B cell (primary cell): ENCODE results near the gene NUDC. TPM values are rescaled to one million over a fixed set of nuclear protein-coding genes. Genes with fewer than 3 reads are reported as not detected.

Source experiments
- ATAC-seq: fragments of 200-7000 bp; cut with Tn5 transposase; one replicate; pipeline ENCODE4 v1.10.0; 2021; ENCODE audit warnings: low read depth, mild to moderate bottlenecking, moderate number of reproducible peaks, moderate library complexity
- CTCF ChIA-PET: fragments of 350-600 bp; sonication (Branson Sonifier 250); formaldehyde crosslinking; loops from one replicate; lab custom pipeline; 2021; ENCODE audit warnings: antibody characterized with exemption, inconsistent platforms; lab: Charles Lee
- POLR2A ChIA-PET: fragments of 350-600 bp; sonication (Branson Sonifier 250); formaldehyde crosslinking; loops from one replicate; lab custom pipeline; 2021; ENCODE audit warnings: antibody characterized with exemption; lab: Charles Lee
- DNase-seq: peaks from one replicate; pipeline ENCODE4 v3.0.0; 2013
- H2AFZ ChIP-seq: 2 replicates; pipeline ENCODE4 v1.6.1; 2012; ENCODE audit warnings: mild to moderate bottlenecking, low read depth, low read length; ENCODE audit not compliant: insufficient read depth, poor library complexity, severe bottlenecking
- H3K27ac ChIP-seq, 2 donors: 1 replicate in 1 of 2; 2 replicates in 1 of 2; pipeline ENCODE4 v1.5.1; 2012 to 2013; ENCODE audit warnings: low read length in 2 of 2, mild to moderate bottlenecking in 2 of 2, moderate library complexity in 1 of 2
- H3K27me3 ChIP-seq, 4 experiments: fragments of 200-600 bp in 1 of 4; sonication (generic) in 1 of 4; replicated peaks in 1 of 4; 1 replicate in 2 of 4; 2 replicates in 2 of 4; pipeline versions ENCODE4 v1.6.1 to v1.7.0; 2013 to 2016; ENCODE audit warnings: low read length in 3 of 4, mild to moderate bottlenecking in 2 of 4, mixed read lengths in 1 of 4, moderate library complexity in 1 of 4; ENCODE audit not compliant: insufficient read depth in 4 of 4, control insufficient read depth in 3 of 4; ENCODE audit errors: control extremely low read depth in 1 of 4
- H3K36me3 ChIP-seq, 2 experiments: replicated peaks in 1 of 2; 1 replicate in 1 of 2; 2 replicates in 1 of 2; pipeline versions ENCODE4 v1.6.1 to v1.7.1; 2013; ENCODE audit warnings: low read length in 1 of 2; ENCODE audit not compliant: insufficient read depth in 2 of 2, control insufficient read depth in 1 of 2; ENCODE audit errors: control extremely low read depth in 1 of 2, extremely low read depth in 1 of 2
- H3K4me1 ChIP-seq, 2 donors: fragments of 200-600 bp in 1 of 2; sonication (generic) in 1 of 2; 1 replicate in 1 of 2; 2 replicates in 1 of 2; pipeline versions ENCODE4 v1.5.1 to v1.6.1; 2013 to 2017; ENCODE audit warnings: low read length in 2 of 2; ENCODE audit not compliant: control insufficient read depth in 2 of 2, insufficient read depth in 2 of 2
- H3K4me2 ChIP-seq: replicated peaks from 2 replicates; pipeline ENCODE3; 2012; ENCODE audit warnings: mild to moderate bottlenecking, low read depth, low read length; ENCODE audit not compliant: poor library complexity, severe bottlenecking
- H3K4me3 ChIP-seq, 5 experiments: fragments of 200-600 bp in 1 of 5; sonication (generic) in 1 of 5; 1 replicate in 3 of 5; 2 replicates in 2 of 5; pipeline versions ENCODE4 v1.5.1 to v1.7.0; 2011 to 2016; ENCODE audit warnings: low read length in 4 of 5, mild to moderate bottlenecking in 4 of 5, low read depth in 2 of 5, control low read depth in 1 of 5, moderate library complexity in 1 of 5; ENCODE audit not compliant: insufficient read depth in 1 of 5; ENCODE audit errors: control extremely low read depth in 1 of 5, extremely low read depth in 1 of 5
- H3K79me2 ChIP-seq: fragments of 200-600 bp; sonication (generic); one replicate; pipeline ENCODE4 v1.6.0; 2016; ENCODE audit warnings: low read length; ENCODE audit not compliant: control insufficient read depth, insufficient read depth
- H3K9ac ChIP-seq: fragments of 200-600 bp; sonication (generic); 2 replicates; pipeline ENCODE4 v1.6.1; 2017; ENCODE audit warnings: mild to moderate bottlenecking, low read length, moderate library complexity
- H3K9me3 ChIP-seq, 3 donors: one replicate each; pipeline versions ENCODE4 v1.6.1 to v1.7.1; 2013; ENCODE audit warnings: low read length in 2 of 3; ENCODE audit not compliant: control insufficient read depth in 2 of 3, insufficient read depth in 1 of 3; ENCODE audit errors: control extremely low read depth in 1 of 3
- H4K20me1 ChIP-seq: 2 replicates; pipeline ENCODE4 v1.6.0; 2012; ENCODE audit warnings: mild to moderate bottlenecking, low read length; ENCODE audit not compliant: insufficient read depth, control insufficient read depth, poor library complexity, severe bottlenecking
- H3K27ac Mint-ChIP-seq: one replicate; pipeline ENCODE4 v1.8.0; 2021; ENCODE audit warnings: mixed read lengths
- H3K27me3 Mint-ChIP-seq: one replicate; pipeline ENCODE4 v1.8.0; 2021; ENCODE audit warnings: mixed read lengths
- H3K4me1 Mint-ChIP-seq: one replicate; pipeline ENCODE4 v1.8.0; 2021; ENCODE audit warnings: mixed read lengths
- H3K4me3 Mint-ChIP-seq: one replicate; pipeline ENCODE4 v1.8.0; 2021; ENCODE audit warnings: mixed read lengths
- H3K9me3 Mint-ChIP-seq: one replicate; pipeline ENCODE4 v1.8.0; 2022; ENCODE audit warnings: mixed read lengths; ENCODE audit not compliant: insufficient read depth
- CTCF ChIP-seq: fragments of 200-600 bp; IDR thresholded peaks from one replicate; pipeline ENCODE4 v1.8.0; 2022; ENCODE audit warnings: antibody characterized with exemption, mild to moderate bottlenecking
- EZH2 ChIP-seq: IDR thresholded peaks from 2 replicates; pipeline ENCODE4 v1.6.1; 2012; ENCODE audit warnings: borderline replicate concordance, low read depth, mild to moderate bottlenecking, moderate library complexity, low read length; ENCODE audit not compliant: insufficient read depth, poor library complexity, severe bottlenecking
- WGBS: methylation state at CpG from one replicate; pipeline ENCODE4 v1.1.5; 2013; ENCODE audit warnings: missing lambda C conversion rate; ENCODE audit not compliant: insufficient coverage; 5-methylcytosine and 5-hydroxymethylcytosine counted together
- intact Hi-C: fragments of 100-400 bp; cut with micrococcal nuclease; formaldehyde crosslinking; loops from one replicate; pipeline ENCODE4 v1.10.0; 2022
- polyA plus RNA-seq: library from polyadenylated mRNA; depleted of rRNA; stranded (reverse); fragments of >200 nt; gene quantifications from 2 replicates; pipeline ENCODE4 v1.2.3, GENCODE V29; 2012
- total RNA-seq, 2 donors: library from RNA; stranded (reverse); fragments of 120-200 nt in 1 of 2; gene quantifications; 1 replicate in 1 of 2; 2 replicates in 1 of 2; pipeline versions ENCODE4 v1.2.3 to v1.2.4, GENCODE V29; 2013 to 2022

NUDC gene
- total and polyA plus RNA-seq, 2 donors (not counting 1 experiment from before 2014, with no cell fraction given): 28.3 to 45.3 TPM

- Histone ChIP-seq H3K27me3 (no peaks in the 10 kb centered on the region), H3K27ac (no peak overlapping the region), H3K36me3 (peaks cover 2 to 48% of the 10 kb centered on the region in 2 experiments), H3K9me3 (no peaks in the 10 kb centered on the region), H4K20me1 (peaks cover 30% of the 10 kb centered on the region), H3K4me1 (no peaks in the 10 kb centered on the region), H2AFZ (no peak overlapping the region), H3K79me2 (peaks cover 51% of the 10 kb centered on the region), H3K4me2 (no peak overlapping the region), H3K9ac (no peak overlapping the region), H3K4me3 (no peak overlapping the region)
- H3K9me3 Mint-ChIP-seq: no peaks in the 10 kb centered on the region
- POLR2A ChIA-PET: no interaction called here
- H3K27ac Mint-ChIP-seq: no peak overlapping the region
- H3K4me1 Mint-ChIP-seq: peaks cover 4% of the 10 kb centered on the region
- H3K27me3 Mint-ChIP-seq: no peaks in the 10 kb centered on the region
- no peak for ATAC-seq
- CTCF ChIA-PET: no interaction called here
- intact Hi-C loops: no loop called here
- H3K4me3 Mint-ChIP-seq: no peak overlapping the region
- DNase-seq: no peak
- TF ChIP-seq EZH2: no peak
- WGBS: 100% methylated on average over 4 of the region's 4 CpGs
Observed at GRCh38 chr1:26938004-26938658, 16.6 kb downstream of the NUDC start.

GRCh38 chr1:26938659-26939025, 17.1 kb downstream of the NUDC start:
- DNase-seq (no peak), ATAC-seq (no peak)
- Histone ChIP-seq H3K4me1 (no peaks in the 10 kb centered on the region), H2AFZ (no peak overlapping the region), H3K36me3 (peaks cover 6 to 52% of the 10 kb centered on the region in 2 experiments), H3K4me2 (no peak overlapping the region), H4K20me1 (peaks cover 30% of the 10 kb centered on the region), H3K9me3 (no peaks in the 10 kb centered on the region), H3K27ac (no peak overlapping the region), H3K4me3 (no peak overlapping the region), H3K27me3 (no peaks in the 10 kb centered on the region), H3K79me2 (peaks cover 48% of the 10 kb centered on the region), H3K9ac (no peak overlapping the region)
- ChIA-PET POLR2A (no interaction called here), CTCF (no interaction called here)
- Mint-ChIP-seq H3K27ac (no peak overlapping the region), H3K27me3 (no peaks in the 10 kb centered on the region), H3K4me3 (no peak overlapping the region), H3K4me1 (peaks cover 2% of the 10 kb centered on the region), H3K9me3 (no peaks in the 10 kb centered on the region)
- WGBS: 95% methylated on average over 2 of the region's 2 CpGs
- TF ChIP-seq CTCF (no peak), EZH2 (no peak)
- intact Hi-C loops: no loop called here
